WTC11 (cell line): ENCODE results near the gene NCOA1.

Source experiments
- CTCF ChIP-seq: fragments of 200-600 bp; IDR thresholded peaks from 2 replicates; pipeline ENCODE4 v1.8.0; 2022; ENCODE audit warnings: antibody characterized with exemption
- ELF4 ChIP-seq: sonication (generic); formaldehyde crosslinking; IDR thresholded peaks from 2 replicates; pipeline ENCODE4 v1.8.1; 2022; ENCODE audit warnings: low read depth, mild to moderate bottlenecking, moderate library complexity, missing genetic modification reagents
- MAX ChIP-seq: sonication (generic); formaldehyde crosslinking; IDR thresholded peaks from 2 replicates; pipeline ENCODE4 v1.8.0; 2022; ENCODE audit warnings: mild to moderate bottlenecking, missing genetic modification reagents
- USF1 ChIP-seq: sonication (generic); formaldehyde crosslinking; IDR thresholded peaks from 2 replicates; pipeline ENCODE4 v1.8.0; 2022; ENCODE audit warnings: mild to moderate bottlenecking, missing genetic modification reagents
- ZNF512 ChIP-seq: sonication (generic); formaldehyde crosslinking; IDR thresholded peaks from 2 replicates; pipeline ENCODE4 v1.8.1; 2022; ENCODE audit warnings: missing genetic modification reagents, borderline replicate concordance

- TF ChIP-seq ELF4 (CRISPR knock-in tag) (no peak), ZNF512 (CRISPR knock-in tag) (no peak), CTCF (no peak), MAX (CRISPR knock-in tag) (no peak), USF1 (no peak)
Observed at GRCh38 chr2:24744356-24744755, 253.3 kb downstream of the NCOA1 start.
